ENCODE measurements around the gene HES3. TPM values are rescaled to one million over a fixed set of nuclear protein-coding genes. Genes with fewer than 3 reads are reported as not detected.

Gene HES3
- total RNA-seq, 2 donors from 2014 or later = not detected

DNA sequence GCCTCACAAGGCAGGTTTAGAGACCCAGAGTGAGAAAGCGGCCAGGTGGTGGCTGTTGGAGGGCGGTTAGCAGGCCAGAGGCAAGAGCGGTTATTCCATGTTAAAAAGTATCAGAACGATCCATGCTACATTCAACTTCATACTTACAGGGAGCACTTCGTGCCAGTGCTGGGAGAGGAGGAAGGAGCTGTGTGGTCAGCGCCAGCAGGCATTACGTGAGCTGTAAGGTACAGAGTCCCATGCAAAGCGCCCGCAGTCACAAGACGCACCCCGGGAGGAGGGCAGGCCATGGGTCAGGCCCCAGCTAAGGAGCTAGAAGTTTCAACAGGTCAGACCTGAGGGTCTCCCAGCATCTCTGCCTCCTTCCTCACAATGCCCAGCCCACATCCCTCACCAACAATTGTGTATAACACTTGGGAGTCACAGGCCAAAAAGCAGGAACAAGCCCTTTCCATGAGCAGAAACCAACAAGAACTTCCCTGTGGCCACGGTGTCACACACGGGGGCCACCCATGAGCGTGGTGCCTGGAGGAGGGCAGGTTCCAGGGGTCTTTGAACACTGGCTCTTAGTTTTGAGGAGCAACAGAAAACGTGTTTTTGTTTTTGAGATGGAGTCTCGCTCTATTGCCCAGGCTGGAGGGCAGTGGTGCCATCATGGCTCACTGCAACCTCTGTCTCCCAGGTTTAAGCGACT is 38.7 kb downstream of the HES3 start:
- no peaks in the 10 kb centered on the region for H3K27me3 Mint-ChIP-seq
- no peaks in the 10 kb centered on the region for H3K9me3 Mint-ChIP-seq
- H3K27ac Mint-ChIP-seq = no peak overlapping the region
- H3K4me1 Mint-ChIP-seq = no peaks in the 10 kb centered on the region
- H3K4me3 Mint-ChIP-seq = no peak overlapping the region
- ATAC-seq (replicated peaks) = no peak
- no peaks in the 10 kb centered on the region for H3K36me3 Mint-ChIP-seq (ENCODE audit: low read depth)

DNA sequence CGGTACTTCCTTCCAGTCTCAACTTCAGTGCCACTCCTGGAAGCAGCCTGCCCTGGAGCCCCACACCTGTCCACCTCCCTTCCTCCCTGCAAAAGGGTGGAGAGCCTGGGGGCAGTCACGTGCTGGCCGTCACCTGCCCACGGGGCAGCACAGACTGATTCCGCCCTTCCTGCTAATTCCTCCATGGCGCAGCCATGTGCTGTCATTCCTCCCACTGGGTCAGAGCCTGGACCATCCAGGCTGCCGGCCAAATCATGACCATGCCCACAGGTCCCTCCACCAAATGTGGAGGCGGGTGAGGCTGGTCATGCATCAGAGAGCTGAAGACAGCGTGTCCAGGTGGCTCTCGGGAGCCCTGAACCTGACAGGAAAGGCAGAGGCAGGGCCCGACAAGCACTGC is 41.4 kb downstream of the HES3 start:
- no peaks in the 10 kb centered on the region for H3K36me3 Mint-ChIP-seq (ENCODE audit: low read depth)
- H3K4me1 Mint-ChIP-seq = no peaks in the 10 kb centered on the region
- no peaks in the 10 kb centered on the region for H3K9me3 Mint-ChIP-seq
- ATAC-seq (replicated peaks) = no peak
- no peak overlapping the region for H3K4me3 Mint-ChIP-seq
- no peak overlapping the region for H3K27ac Mint-ChIP-seq
- no peaks in the 10 kb centered on the region for H3K27me3 Mint-ChIP-seq

DNA sequence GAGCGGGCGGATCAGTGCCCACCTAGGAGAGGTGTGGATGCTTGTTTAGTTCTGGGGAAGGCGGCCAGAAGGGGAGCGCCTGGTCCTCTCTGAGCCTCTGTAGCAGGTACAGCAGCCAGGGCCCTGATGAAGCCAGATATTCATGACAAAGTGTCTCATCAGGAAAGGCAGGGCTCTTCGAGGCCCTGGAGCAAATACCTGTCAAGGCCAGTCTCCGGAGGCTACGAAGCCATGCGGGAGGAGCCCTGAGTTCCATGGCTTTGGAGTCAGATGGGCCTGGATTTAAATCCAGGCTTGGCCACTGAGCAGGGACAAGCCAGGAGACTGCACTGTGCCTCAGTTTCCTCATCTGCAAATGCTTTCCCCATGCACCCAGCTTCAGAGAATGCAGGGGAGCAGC is 42.3 kb downstream of the HES3 start:
- no peaks in the 10 kb centered on the region for H3K36me3 Mint-ChIP-seq (ENCODE audit: low read depth)
- no peaks in the 10 kb centered on the region for H3K27me3 Mint-ChIP-seq
- H3K4me1 Mint-ChIP-seq = no peaks in the 10 kb centered on the region
- no peaks in the 10 kb centered on the region for H3K9me3 Mint-ChIP-seq
- ATAC-seq (replicated peaks) = no peak
- H3K4me3 Mint-ChIP-seq = no peak overlapping the region
- H3K27ac Mint-ChIP-seq = no peak overlapping the region

DNA sequence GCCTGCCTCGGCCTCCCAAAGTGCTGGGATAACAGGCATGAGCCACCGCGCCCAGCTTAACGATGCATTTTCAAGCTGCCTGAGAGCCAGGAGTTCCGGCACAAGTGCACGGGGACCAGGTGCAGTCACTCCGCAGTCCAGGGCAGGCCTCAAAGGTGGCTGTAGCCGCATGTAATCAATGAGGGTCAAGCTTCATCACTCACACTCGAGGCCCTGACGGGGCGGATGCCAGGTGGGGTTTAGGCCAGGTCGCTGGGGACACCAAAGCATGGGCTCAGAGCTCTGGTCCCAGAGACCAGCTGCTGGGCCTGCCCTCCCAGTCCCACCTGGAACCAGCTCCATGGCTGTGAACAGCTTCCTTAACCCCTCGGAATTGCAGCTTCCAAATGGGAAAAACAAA is 43.0 kb downstream of the HES3 start:
- Mint-ChIP-seq H3K27ac (no peak overlapping the region), H3K4me3 (no peak overlapping the region), H3K4me1 (no peaks in the 10 kb centered on the region), H3K27me3 (no peaks in the 10 kb centered on the region), H3K9me3 (no peaks in the 10 kb centered on the region), H3K36me3 (ENCODE audit: low read depth) (no peaks in the 10 kb centered on the region)
- no peak for ATAC-seq (replicated peaks)

DNA sequence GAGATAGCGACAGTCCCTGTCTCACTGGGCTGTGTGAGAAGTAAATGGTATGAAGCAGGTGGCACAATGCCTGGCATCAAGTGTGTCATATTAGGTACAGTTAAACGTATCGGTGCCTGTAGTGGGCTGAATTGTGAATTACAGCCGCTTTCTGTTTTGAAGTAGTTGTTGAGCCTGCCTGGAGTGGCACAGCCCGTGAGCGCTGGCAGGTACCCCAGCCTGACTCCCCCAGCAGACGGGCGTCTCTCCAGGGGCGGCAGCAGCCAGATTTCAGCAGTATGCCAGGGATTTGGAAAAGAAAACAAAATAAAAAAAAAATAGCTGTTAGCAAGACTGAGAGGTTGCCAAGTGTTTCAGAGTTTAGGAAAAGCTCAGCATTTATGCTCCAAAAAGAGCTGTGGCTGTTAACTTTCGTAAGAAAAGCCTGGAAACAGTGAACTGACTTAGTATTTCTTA is 43.5 kb downstream of the HES3 start:
- no peaks in the 10 kb centered on the region for H3K9me3 Mint-ChIP-seq
- no peak overlapping the region for H3K4me3 Mint-ChIP-seq
- ATAC-seq (replicated peaks) = no peak
- no peaks in the 10 kb centered on the region for H3K36me3 Mint-ChIP-seq (ENCODE audit: low read depth)
- H3K27ac Mint-ChIP-seq = no peak overlapping the region
- H3K27me3 Mint-ChIP-seq = no peaks in the 10 kb centered on the region
- no peaks in the 10 kb centered on the region for H3K4me1 Mint-ChIP-seq

DNA sequence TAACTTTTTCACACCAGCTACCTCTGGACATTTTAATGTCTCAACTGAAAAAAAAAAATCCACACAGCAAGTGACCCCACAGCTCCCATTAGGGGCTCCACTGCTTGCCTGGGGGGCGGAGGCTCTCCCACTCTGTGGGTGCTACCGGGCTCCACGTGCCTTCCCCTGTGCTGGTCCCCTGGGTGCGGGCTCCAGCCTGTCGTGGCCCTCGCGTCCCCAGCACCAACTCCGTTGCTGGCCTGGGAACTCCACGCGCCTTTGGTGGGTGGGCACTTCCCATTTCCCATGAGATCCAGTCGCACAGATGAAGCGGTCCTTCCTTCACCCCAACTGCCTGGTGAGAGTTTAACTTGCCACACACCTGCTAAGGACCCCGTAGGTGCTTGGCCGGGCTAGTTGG is 44.0 kb downstream of the HES3 start:
- no peaks in the 10 kb centered on the region for H3K9me3 Mint-ChIP-seq

DNA sequence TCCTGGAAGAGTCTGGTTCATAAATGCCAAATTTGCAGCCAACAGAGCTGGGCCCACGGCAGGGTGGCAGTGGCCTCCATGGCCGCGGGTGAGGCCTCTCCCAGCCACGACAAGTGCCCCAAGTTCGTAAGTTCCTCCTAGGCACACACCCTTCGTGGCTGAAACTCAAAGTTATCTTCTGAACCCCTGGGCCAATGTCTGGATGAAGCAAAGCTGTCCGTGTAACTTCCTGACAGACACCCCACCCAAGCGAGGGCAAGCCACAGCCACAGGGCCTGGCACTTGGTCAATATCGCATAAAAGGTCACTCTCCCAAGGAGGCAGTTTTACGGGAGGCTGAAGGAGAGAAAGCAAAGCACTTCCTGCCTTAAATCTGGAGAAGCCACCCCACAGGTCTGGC is 44.7 kb downstream of the HES3 start:
- Mint-ChIP-seq H3K4me1 (no peaks in the 10 kb centered on the region), H3K36me3 (ENCODE audit: low read depth) (peaks cover 7% of the 10 kb centered on the region)
- no peak for ATAC-seq (replicated peaks)

More for the DNA sequence above, 44.0 kb downstream of the HES3 start:
- Mint-ChIP-seq H3K36me3 (ENCODE audit: low read depth) (peaks cover under 1% of the 10 kb centered on the region), H3K27ac (no peak overlapping the region), H3K27me3 (no peaks in the 10 kb centered on the region), H3K4me3 (no peak overlapping the region), H3K4me1 (no peaks in the 10 kb centered on the region)
- ATAC-seq (replicated peaks) = no peak

DNA sequence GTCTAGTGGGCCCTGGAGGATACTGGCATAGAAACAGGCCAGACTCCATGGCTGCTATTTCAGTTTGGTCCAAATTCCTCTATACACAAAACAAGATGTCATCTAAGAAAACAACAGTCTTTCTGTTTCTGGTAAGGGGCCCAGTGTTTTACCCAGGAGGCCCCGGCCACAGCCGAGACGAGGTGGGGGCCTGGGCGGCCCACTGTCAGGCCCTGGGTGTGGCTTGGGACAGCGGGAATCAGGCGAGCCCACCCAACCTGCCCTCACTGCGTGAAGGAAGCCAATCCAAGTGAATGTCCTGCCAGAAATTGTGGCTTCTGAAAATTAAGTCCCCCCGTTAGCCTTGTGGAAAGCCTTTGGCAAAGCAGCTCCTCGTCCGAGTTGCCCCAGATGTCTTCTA is 48.1 kb downstream of the HES3 start:
- H3K27me3 Mint-ChIP-seq = no peaks in the 10 kb centered on the region
- H3K27ac Mint-ChIP-seq = no peak overlapping the region
- no peaks in the 10 kb centered on the region for H3K4me1 Mint-ChIP-seq

More for the DNA sequence above, 44.7 kb downstream of the HES3 start:
- Mint-ChIP-seq H3K4me3 (no peak overlapping the region), H3K27ac (no peak overlapping the region), H3K27me3 (no peaks in the 10 kb centered on the region), H3K9me3 (no peaks in the 10 kb centered on the region)

DNA sequence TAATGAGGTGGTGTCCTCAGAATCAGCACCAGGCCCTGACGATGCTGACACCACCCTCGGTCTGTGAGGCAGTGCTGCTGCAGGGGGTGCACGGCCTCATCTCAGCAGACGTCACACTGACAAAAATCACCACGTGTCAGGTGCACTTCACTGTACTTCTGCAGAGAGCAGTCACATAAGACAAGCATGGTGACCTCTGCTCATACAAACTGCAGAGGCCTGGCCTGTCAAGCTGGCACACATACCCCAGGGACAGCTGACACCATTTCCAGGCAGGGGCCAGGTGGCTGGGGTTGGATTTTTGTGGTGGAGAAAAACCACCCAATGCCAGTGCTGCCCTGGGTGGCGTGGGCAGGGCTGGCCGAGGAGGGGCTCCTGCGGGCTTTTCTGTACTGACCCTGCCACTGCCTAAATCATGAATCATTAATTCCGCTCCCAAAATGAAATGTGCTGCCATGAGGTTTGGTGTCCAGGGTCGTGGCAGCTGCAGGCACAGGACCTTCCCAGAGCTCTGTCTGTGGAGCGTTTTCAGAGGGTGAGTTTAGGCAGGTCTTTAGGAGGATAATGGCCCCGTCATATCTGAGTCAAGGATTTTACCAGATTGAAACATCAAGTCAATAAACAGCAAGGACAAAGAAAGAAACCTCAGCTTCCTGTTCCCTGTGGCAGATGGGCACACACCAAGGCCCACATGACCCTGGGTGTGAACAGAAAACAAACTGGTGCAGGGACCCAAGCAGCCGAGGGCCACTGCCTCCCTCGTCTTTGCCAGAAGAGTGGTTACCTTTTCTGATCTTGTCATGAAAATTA is 50.3 kb downstream of the HES3 start:
- ATAC-seq (replicated peaks) = no peak
- Mint-ChIP-seq H3K4me1 (no peaks in the 10 kb centered on the region), H3K27me3 (no peaks in the 10 kb centered on the region), H3K27ac (no peak overlapping the region), H3K36me3 (ENCODE audit: low read depth) (peaks cover 21% of the 10 kb centered on the region), H3K4me3 (no peak overlapping the region), H3K9me3 (no peaks in the 10 kb centered on the region)

More for the DNA sequence above, 48.1 kb downstream of the HES3 start:
- Mint-ChIP-seq H3K4me3 (no peak overlapping the region), H3K9me3 (no peaks in the 10 kb centered on the region), H3K36me3 (ENCODE audit: low read depth) (peaks cover 21% of the 10 kb centered on the region)
- ATAC-seq (replicated peaks) = no peak

DNA sequence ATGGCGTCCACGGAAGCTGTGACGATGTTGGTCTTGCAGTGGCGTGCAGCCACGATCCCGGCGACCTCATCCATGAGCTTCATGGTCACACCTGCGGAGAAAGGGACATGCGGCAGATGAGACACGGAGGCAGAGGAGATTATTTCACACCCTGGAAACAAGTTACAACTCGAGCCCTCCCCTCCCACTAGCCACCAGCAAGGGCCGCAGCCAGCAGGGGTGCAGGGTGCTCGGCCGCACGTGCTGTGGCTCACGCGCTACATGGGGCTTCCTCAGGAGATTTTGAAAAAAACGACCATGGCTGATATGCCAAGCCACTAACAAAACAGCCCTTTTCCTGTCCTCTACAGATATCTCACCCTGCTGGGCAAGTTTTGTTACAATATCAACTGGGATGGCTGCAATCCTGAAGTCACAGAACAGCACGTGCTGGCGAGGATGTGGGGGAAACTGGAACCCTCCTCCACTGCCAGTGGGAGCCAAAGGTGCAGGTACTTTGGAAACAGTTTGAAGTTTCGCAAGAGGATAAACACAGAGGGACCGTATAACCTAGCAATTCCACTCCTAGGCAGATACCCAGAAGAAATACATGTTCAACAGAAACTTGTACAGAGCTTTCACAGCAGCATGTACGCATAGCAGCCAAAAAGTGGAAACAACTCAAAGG is 51.0 kb downstream of the HES3 start:
- no peak overlapping the region for H3K4me3 Mint-ChIP-seq
- H3K4me1 Mint-ChIP-seq = no peaks in the 10 kb centered on the region
- H3K36me3 Mint-ChIP-seq (ENCODE audit: low read depth) = peaks cover 21% of the 10 kb centered on the region
- no peaks in the 10 kb centered on the region for H3K9me3 Mint-ChIP-seq
- no peak overlapping the region for H3K27ac Mint-ChIP-seq
- no peaks in the 10 kb centered on the region for H3K27me3 Mint-ChIP-seq
- no peak for ATAC-seq (replicated peaks)

Other genes with a start within 250 kb of the HES3 start
- gene KCNAB2, start 198.3 kb upstream of the HES3 start, total RNA-seq = 100 to 1,000 TPM; 407 to 432 TPM
- 1 to 10 TPM in 1 of 2 donors, under 1 TPM in 1; 0.43 to 1.2 TPM for gene CHD5, start 63.9 kb upstream of the HES3 start, total RNA-seq
- 100 to 1,000 TPM; 437 to 506 TPM for gene RPL22, start 44.6 kb upstream of the HES3 start, total RNA-seq
- 10 to 100 TPM; 20.1 to 21.9 TPM for gene RNF207, start 38.1 kb upstream of the HES3 start, total RNA-seq
- 10 to 100 TPM; 26.7 to 62.4 TPM for gene ICMT, start 8.2 kb upstream of the HES3 start, total RNA-seq
- under 1 TPM; 0.39 to 0.40 TPM for gene GPR153, start 16.9 kb downstream of the HES3 start, total RNA-seq
- gene ACOT7, start 149.6 kb downstream of the HES3 start, total RNA-seq = 10 to 100 TPM; 43.5 to 96.3 TPM
- under 1 TPM; 0.17 to 0.37 TPM for gene HES2, start 175.7 kb downstream of the HES3 start, total RNA-seq
- 1 to 10 TPM in 1 of 2 donors, under 1 TPM in 1; 0.71 to 3.5 TPM for gene ESPN, start 180.6 kb downstream of the HES3 start, total RNA-seq
- 100 to 1,000 TPM; 132 to 199 TPM for gene TNFRSF25, start 222.0 kb downstream of the HES3 start, total RNA-seq
- 1 to 10 TPM; 3.2 to 3.8 TPM for gene PLEKHG5, start 247.5 kb downstream of the HES3 start, total RNA-seq

Measured in activated T-helper 17 cell treated with anti-CD3 and anti-CD28 coated beads, Interleukin-2, amount 50 U/mL, for 72 hours (primary cell).